PFSK-1 (cell line): ENCODE measurements around the gene KLHL11.

ENCODE experiments used
- FOXP2 ChIP-seq: optimal IDR thresholded peaks from 2 replicates; pipeline ENCODE3; 2011; ENCODE audit warnings: borderline replicate concordance, control low read depth, inconsistent platforms; ENCODE audit not compliant: insufficient read depth; ENCODE audit errors: extremely low read length, extremely low read depth
- POLR2AphosphoS5 ChIP-seq: IDR thresholded peaks from 2 replicates; pipeline ENCODE4 v1.6.1; 2012; ENCODE audit warnings: low read depth, mild to moderate bottlenecking, control low read depth, low read length, moderate library complexity
- REST ChIP-seq, 2 experiments: IDR thresholded peaks; 2 replicates each; pipeline versions ENCODE4 v1.6.1 to v1.8.0; 2011 to 2012; ENCODE audit warnings: low read depth in 2 of 2, low read length in 2 of 2, control low read depth in 1 of 2, inconsistent platforms in 1 of 2, mild to moderate bottlenecking in 1 of 2, moderate library complexity in 1 of 2; ENCODE audit not compliant: insufficient read depth in 1 of 2
- SIN3A ChIP-seq: IDR thresholded peaks from 2 replicates; pipeline ENCODE4 v1.6.1; 2012; ENCODE audit warnings: mild to moderate bottlenecking, low read length, moderate library complexity, borderline replicate concordance; ENCODE audit not compliant: insufficient read depth

DNA sequence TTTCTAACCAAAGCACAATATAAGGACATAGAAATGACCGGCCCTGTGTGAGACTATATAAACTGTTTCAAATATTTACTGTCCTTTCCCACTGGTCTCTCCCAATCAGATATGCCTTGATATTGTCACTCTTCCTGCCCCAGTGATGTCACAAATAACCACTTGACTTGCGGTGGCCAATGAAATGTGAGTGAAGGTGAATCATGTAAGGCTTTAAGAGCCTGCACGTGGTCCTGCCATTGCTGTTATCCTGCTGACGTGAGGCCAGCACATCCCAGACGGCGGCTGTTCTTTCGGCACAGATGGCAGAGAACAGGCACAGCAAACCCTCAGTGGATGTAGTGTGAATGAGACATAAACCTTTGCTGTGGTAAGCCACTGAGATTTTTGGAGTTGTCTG lies 5.4 kb upstream of the KLHL11 start:
- TF ChIP-seq SIN3A: no peak
- TF ChIP-seq POLR2AphosphoS5: no peak
- TF ChIP-seq REST (IDR thresholded peaks at IDR 0.05; ENCODE audit: insufficient read depth in 1 of 2, low read depth in 2 of 2, low read length in 2 of 2): no peak
- no peak for TF ChIP-seq FOXP2
